ENCODE data around the gene S1PR3.

Gene S1PR3

GRCh38 chr9:89009546-89009840 lies 18.2 kb downstream of the S1PR3 start:
- DNase-seq (ENCODE audit: low spot score), result no peak

DNA sequence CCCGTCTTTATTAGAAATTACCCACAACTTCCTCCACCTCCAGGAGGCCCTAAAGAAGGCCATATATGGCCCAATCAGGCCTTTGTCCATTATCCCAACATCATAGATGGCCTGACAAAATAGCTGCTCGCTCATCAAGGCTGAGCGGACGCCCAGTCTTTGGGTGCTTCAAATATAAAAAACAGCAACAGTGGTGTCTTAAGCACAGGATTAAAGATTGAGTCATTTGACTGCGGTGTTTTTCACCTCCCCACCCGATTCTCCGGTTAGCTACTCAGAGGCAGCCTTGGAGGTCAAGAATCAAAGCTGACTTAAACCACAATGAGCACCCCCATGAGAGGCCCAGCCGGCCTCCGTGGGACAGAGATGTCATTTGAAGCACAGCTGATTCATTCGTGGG lies 18.8 kb downstream of the S1PR3 start:
- no peak for DNase-seq (ENCODE audit: low spot score)

DNA sequence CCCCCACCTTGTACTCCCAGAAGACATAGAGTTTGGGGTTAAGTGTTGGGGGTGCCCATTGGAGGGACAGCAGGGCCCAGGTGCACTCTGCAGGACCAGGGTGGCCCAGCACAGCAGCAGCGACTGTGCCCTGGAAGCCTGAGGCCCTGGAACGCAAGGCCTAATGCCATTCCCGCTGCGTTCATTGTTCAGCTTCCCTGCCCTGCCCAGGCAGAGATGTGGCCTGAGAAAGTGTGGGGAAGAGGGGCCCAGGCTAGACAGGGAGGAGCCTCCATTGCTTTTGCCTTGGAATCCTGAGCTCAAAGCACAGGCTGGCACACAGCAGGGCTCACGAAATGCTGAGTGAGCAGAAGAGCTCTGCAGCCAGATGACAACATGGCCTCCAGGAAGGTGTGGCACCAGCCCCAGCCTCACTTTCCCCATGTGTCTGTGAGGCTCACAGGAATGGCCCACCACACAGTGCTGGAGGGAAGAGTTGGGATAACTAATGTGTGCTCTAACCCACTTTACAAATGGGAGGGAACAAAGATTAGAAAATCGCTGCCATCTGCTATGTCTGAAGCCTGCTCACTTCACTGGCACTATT lies 19.4 kb downstream of the S1PR3 start:
- no peak for DNase-seq (ENCODE audit: low spot score)

GRCh38 chr9:89011683-89012082 lies 20.4 kb downstream of the S1PR3 start:
- DNase-seq (ENCODE audit: low spot score), result no peak

- DNase-seq (ENCODE audit: low spot score), result no peak
These were observed 21.2 kb downstream of the S1PR3 start for GRCh38 chr9:89012294-89013042.

DNA sequence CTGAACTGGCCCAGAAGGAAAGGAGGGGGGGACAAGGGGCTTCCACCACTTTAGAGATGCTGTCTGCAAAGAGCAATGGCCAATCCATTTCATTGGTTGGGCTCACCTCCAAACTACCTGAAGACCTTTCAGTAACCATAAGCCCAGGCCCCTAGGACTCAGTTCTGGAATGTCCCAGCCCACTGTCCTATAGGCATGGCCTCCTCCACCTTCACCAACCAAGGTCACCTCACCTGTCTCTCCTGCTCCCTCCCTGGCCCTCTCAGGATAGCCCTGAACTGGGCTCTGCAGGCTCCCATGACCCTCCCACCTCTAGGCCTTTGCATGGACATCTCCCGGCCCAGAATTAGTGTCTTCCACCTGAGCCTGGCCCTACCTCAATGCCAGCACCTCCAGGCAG lies 22.4 kb downstream of the S1PR3 start:
- no peak for DNase-seq (ENCODE audit: low spot score)

GRCh38 chr9:89014153-89014552 lies 22.9 kb downstream of the S1PR3 start:
- DNase-seq (ENCODE audit: low spot score), result no peak

GRCh38 chr9:89015336-89015735 lies 24.1 kb downstream of the S1PR3 start:
- no peak for DNase-seq (ENCODE audit: low spot score)

DNA sequence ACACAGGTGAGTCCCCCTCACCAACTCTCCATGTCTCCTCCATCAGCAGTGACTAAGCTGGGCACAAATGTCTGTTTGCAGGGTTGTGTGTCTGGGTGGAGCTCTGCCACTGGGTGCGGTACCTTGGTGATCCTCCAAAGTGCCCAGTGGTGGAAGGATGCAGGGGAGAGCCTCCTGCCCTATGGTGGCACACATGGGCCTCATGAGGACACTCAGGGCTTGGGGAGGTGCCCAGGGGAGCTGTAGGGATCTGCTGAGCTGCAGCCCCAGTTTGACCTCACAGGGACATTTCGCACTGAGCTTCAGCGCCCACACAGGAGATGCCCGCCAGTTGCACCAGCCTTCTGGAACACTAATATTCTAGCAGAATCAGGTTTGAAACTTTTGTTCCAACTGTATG lies 29.5 kb downstream of the S1PR3 start:
- DNase-seq (ENCODE audit: low spot score), result no peak

GRCh38 chr9:89021154-89021803 lies 30.0 kb downstream of the S1PR3 start:
- no peak for DNase-seq (ENCODE audit: low spot score)

DNA sequence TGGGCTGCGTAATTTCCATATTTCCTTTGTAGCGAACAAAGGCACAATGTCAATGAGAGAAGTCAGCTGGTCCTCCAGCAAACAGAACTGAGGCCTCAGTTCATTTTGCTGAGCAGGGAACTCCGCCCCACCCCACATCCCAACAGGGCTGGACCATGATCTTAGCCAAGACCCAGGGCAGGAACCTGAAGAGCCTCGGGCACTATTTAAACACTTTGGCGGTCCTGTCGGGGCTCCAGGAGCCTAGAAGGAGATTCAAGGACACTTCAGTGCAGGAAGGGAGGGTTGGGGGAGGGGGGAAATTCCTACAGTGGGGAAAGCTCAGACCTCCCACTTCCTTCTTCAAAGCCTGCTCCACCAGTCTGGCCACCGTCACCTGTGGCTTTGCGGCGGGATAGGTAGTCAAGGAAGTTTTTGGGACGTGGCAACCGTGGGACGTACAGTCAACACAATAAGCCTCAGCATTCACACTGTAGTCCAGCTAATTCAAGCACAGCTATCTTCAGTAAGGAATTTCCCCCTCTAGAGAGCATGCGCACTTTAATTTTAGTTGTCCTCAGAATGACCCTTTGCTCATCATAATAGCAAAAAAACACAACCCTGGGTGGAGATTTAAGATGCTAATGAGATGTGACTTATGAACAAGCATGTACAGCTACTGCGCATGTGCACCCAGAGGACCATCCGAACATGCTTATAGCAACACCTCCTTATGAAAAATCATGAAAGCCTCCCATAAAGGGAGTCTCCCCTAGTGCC lies 30.9 kb downstream of the S1PR3 start:
- no peak for DNase-seq (ENCODE audit: low spot score)

DNA sequence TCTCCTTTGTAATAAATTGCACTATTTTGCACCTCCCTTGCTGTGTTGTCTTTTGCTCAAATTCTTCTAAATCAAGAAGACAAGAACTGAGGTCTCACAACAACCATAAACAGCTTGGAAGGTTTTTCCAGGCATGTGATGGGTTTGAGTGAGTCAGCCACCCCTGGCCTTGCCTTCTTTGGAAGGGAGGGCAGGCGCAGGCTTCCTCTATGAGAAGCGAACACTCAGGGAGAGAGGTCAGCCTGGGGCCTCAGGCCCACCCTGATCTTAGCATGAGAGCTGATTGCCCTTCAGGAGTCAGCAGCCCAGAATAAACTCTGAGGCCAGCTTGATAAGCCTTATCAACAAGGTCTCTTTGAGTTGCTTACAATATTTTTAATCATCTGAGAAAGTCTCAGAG lies 31.6 kb downstream of the S1PR3 start:
- no peak for DNase-seq (ENCODE audit: low spot score)

DNA sequence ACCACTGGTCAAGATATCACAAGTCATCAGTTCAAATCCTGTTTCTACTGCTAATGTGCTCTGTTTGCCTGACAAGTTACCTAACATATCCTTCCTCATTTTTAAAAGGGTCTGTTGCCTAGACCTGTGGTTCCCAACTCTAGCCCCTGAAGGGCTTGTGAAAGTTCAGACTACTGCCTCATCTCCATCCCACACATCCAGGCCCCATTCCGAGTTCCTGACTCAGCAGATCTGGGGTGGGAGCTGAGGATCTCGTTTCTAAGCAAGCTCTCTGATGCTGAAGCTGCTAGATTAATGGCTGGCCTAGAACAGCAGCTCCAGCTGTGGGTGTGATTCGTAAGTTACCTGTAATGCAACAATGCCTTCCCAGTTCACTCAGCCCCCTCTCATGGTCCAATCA lies 32.5 kb downstream of the S1PR3 start:
- no peak for DNase-seq (ENCODE audit: low spot score)

GRCh38 chr9:89024727-89025126 lies 33.5 kb downstream of the S1PR3 start:
- no peak for DNase-seq (ENCODE audit: low spot score)

- DNase-seq (ENCODE audit: low spot score), result no peak
These were observed 34.3 kb downstream of the S1PR3 start for GRCh38 chr9:89025553-89025952.

DNA sequence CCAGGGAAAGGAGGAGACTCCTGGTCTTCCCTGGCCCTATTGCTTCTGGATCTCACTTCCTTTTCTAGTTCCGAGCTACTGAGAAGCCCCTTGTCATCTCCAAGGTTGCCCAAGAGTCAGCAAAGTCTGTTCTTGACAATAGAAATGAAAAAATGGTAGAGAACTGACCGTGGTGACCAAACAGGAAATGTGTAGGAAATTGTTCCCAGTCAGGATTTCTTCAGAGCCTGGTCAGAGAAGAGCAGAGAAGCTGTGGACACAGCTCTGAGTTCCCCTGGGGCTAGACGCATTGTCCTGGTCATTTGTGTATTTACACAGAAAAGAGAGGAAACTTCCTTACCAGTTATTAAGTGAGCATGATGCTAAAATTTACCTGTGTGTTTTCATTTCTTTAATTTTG lies 35.6 kb downstream of the S1PR3 start:
- DNase-seq (ENCODE audit: low spot score), result no peak

DNA sequence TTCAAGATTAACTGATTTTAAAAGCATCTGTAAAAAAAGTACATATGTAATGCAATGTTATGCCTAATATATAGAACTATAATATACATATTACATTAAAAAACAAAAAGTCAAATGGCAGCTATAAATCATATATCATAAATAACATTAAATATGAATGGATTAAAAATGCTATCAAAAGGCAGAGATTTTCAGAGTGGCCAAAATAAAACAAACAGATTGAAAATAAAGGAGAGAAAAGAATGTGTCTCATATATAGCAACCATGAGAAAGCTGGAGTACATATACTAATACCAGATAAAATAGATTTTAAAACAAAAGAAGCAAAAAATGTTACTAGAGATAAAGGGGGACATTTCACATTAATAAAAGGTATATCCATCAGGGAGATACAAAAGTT lies 38.5 kb downstream of the S1PR3 start:
- DNase-seq (ENCODE audit: low spot score), result no peak

DNA sequence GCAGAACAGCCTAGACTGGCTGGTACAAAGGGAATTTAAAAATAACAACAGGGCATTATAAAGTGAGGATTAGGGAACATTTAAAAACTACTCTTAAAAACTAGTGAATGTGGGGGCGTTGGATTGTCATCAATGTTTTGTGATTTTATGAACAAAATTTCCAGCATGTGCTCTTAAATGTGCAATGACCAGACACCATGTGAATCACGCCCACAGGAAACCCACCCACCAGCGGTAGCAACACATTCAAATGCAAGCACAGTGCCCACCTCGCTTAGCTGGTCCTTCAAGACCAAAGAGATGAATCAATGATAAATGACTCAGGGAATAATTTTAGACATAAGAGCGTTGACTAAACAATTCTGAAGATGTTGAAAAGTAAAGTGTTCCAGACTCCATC lies 40.9 kb downstream of the S1PR3 start:
- DNase-seq (ENCODE audit: low spot score), result no peak

DNA sequence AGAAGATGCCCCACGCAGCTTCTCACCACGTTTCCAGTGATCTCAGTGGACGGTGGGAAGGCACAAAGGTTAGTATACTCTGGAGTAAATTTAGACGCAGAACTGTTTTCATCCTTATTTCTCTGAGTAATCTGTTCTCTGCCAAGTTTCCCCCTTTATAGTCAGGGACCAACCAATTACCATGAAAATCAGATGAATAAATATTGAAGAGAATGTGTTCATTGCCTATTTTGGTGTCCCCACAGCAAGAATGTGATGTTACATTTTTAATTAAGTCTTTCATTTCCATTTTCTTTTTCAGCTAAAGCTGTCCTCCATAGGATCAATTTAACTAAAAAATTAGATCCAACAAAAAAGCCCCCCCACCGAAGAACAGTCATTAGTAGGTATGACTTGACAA lies 41.4 kb downstream of the S1PR3 start:
- DNase-seq (ENCODE audit: low spot score), result no peak

- DNase-seq (ENCODE audit: low spot score), result no peak
These were observed 45.1 kb downstream of the S1PR3 start for GRCh38 chr9:89036383-89036782.

DNA sequence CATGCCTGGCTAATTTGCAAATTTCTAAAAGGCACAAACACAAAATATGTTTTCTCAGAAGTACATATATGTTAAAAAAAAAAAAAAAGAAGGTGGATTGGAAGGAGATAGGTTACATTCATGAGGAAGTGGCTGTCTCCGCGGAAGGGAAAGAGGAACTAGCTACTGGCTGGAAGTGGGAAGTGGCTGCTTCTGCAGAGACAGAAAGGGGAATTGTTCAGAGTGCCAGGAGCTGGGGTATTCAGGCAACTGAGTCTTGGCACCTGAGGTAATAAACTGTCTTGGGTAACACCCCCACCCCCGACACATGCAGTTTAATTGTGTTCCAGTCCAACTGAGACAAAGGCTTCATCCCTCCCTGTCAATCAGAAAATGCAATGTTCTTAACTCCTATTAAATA lies 45.6 kb downstream of the S1PR3 start:
- no peak for DNase-seq (ENCODE audit: low spot score)

DNA sequence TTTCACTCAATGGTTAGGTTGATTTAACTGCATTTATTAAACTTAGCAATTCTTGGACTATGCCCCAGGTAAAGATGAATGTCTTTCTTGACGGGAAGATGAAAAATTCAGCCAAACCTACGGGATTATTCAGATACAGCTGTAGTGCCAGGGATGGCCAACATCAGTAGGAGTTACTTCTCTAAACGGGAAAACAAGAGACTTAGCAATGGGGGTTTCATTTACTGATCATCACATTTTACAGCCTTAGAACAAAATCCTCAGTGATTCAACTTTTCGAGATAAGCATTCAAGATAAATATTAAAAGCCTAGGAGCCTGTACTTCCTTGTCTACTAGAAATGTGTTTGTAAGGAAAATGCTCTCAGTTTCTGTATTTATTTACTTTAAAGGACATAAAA lies 46.1 kb downstream of the S1PR3 start:
- no peak for DNase-seq (ENCODE audit: low spot score)

DNA sequence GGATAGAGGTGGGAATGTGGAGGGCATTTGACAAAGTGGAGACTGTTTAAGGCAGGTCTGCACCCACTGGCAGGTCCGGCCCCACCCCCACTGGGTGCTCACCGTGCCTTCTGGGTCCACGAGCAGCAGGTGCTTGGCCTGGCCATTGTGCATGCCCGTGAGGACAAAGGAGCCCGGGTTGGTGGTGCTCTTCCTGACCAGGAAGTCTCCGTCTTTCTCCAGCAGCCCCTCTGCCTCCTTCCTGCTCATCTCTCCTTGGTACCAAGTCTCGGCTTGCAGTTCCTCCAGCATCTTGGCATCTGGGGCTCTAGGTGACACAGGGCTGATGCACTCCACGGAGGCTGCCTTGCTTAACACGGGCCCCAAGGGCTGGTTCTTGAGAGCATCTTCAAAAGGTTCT lies 46.6 kb downstream of the S1PR3 start:
- DNase-seq (ENCODE audit: low spot score), result no peak
